ENCODE measurements around the gene LRRIQ4. TPM values are rescaled to one million over a fixed set of nuclear protein-coding genes. Genes with fewer than 3 reads are reported as not detected.

LRRIQ4 gene
- total RNA-seq, 2 experiments from 2014 or later, result not detected

GRCh38 chr3:169879013-169879557 is 66.4 kb downstream of the LRRIQ4 start:
- Histone ChIP-seq H3K4me3 (ENCODE audit: low read length) (no peak overlapping the region), H3K27ac (ENCODE audit: low read depth in 1 of 2, low read length in 2 of 2) (no peak overlapping the region), H3K9me3 (ENCODE audit: control insufficient read depth in 1 of 2, insufficient read depth in 1 of 2, low read length in 2 of 2) (no peaks in the 10 kb centered on the region), H3K27me3 (ENCODE audit: control insufficient read depth in 1 of 2, insufficient read depth in 2 of 2, low read length in 2 of 2) (peaks cover 0 to 4% of the 10 kb centered on the region in 2 experiments), H3K36me3 (ENCODE audit: insufficient read depth, low read length) (no peaks in the 10 kb centered on the region), H3K4me1 (ENCODE audit: insufficient read depth, low read length) (peaks cover 3% of the 10 kb centered on the region)
- H3K4me3 Mint-ChIP-seq, result no peak overlapping the region
- no peaks in the 10 kb centered on the region for H3K27me3 Mint-ChIP-seq
- no peaks in the 10 kb centered on the region for H3K36me3 Mint-ChIP-seq (ENCODE audit: low read depth)
- peaks cover 5% of the 10 kb centered on the region for H3K4me1 Mint-ChIP-seq (ENCODE audit: low read depth)
- H3K27ac Mint-ChIP-seq, result no peak overlapping the region
- POLR2A ChIA-PET, result no interaction called here
- intact Hi-C loops (cut with DNase I, micrococcal nuclease), result no loop called here
- no peak for ATAC-seq (ENCODE audit: poor library complexity)
- H3K9me3 Mint-ChIP-seq, result no peaks in the 10 kb centered on the region
- CTCF ChIA-PET, result no interaction called here
- TF ChIP-seq CTCF (IDR thresholded peaks at IDR 0.05), result no peak
- no peak for DNase-seq

GRCh38 chr3:169879845-169880575 is 67.3 kb downstream of the LRRIQ4 start:
- Histone ChIP-seq H3K27me3 (ENCODE audit: control insufficient read depth in 1 of 2, insufficient read depth in 2 of 2, low read length in 2 of 2) (peaks cover 0 to 4% of the 10 kb centered on the region in 2 experiments), H3K27ac (ENCODE audit: low read depth in 1 of 2, low read length in 2 of 2) (no peak overlapping the region), H3K4me3 (ENCODE audit: low read length) (no peak overlapping the region), H3K9me3 (ENCODE audit: control insufficient read depth in 1 of 2, insufficient read depth in 1 of 2, low read length in 2 of 2) (no peaks in the 10 kb centered on the region), H3K36me3 (ENCODE audit: insufficient read depth, low read length) (no peaks in the 10 kb centered on the region), H3K4me1 (ENCODE audit: insufficient read depth, low read length) (peaks cover 3% of the 10 kb centered on the region)
- H3K4me1 Mint-ChIP-seq (ENCODE audit: low read depth), result peaks cover 5% of the 10 kb centered on the region
- no peaks in the 10 kb centered on the region for H3K27me3 Mint-ChIP-seq
- intact Hi-C loops (cut with DNase I, micrococcal nuclease), result no loop called here
- H3K4me3 Mint-ChIP-seq, result no peak overlapping the region
- DNase-seq (no peak), ATAC-seq (ENCODE audit: poor library complexity) (no peak)
- POLR2A ChIA-PET, result interaction anchor here (1.9 kb wide), 1 partner anchor 9 kb away, joined by 6 read pairs; no protein-coding TSS in a partner anchor
- TF ChIP-seq CTCF (IDR thresholded peaks at IDR 0.05), result no peak
- no peak overlapping the region for H3K27ac Mint-ChIP-seq
- H3K9me3 Mint-ChIP-seq, result no peaks in the 10 kb centered on the region
- CTCF ChIA-PET, result no interaction called here
- no peaks in the 10 kb centered on the region for H3K36me3 Mint-ChIP-seq (ENCODE audit: low read depth)

- Mint-ChIP-seq H3K27ac (no peak overlapping the region), H3K27me3 (no peaks in the 10 kb centered on the region), H3K4me3 (no peak overlapping the region), H3K36me3 (ENCODE audit: low read depth) (no peaks in the 10 kb centered on the region), H3K4me1 (ENCODE audit: low read depth) (peaks cover 5% of the 10 kb centered on the region), H3K9me3 (no peaks in the 10 kb centered on the region)
- peaks cover 0 to 4% of the 10 kb centered on the region in 2 experiments for H3K27me3 ChIP-seq (ENCODE audit: control insufficient read depth in 1 of 2, insufficient read depth in 2 of 2, low read length in 2 of 2)
- H3K9me3 ChIP-seq (ENCODE audit: control insufficient read depth in 1 of 2, insufficient read depth in 1 of 2, low read length in 2 of 2), result no peaks in the 10 kb centered on the region
- H3K4me1 ChIP-seq (ENCODE audit: insufficient read depth, low read length), result peaks cover 3% of the 10 kb centered on the region
- H3K4me3 ChIP-seq (ENCODE audit: low read length), result no peak overlapping the region
- H3K36me3 ChIP-seq (ENCODE audit: insufficient read depth, low read length), result no peaks in the 10 kb centered on the region
- CTCF ChIA-PET, result no interaction called here
- no peak for TF ChIP-seq CTCF (IDR thresholded peaks at IDR 0.05)
- ATAC-seq (ENCODE audit: poor library complexity) (no peak), DNase-seq (no peak)
- no peak overlapping the region for H3K27ac ChIP-seq (ENCODE audit: low read depth in 1 of 2, low read length in 2 of 2)
- POLR2A ChIA-PET, result interaction anchor here (0.6 to 1.9 kb wide), 2 partner anchors 10 to 523 kb away, joined by 3 to 6 read pairs; no protein-coding TSS in a partner anchor
- intact Hi-C loops (cut with DNase I, micrococcal nuclease), result no loop called here
These were observed 68.0 kb downstream of the LRRIQ4 start for GRCh38 chr3:169880576-169881250.

Data from CD4-positive, alpha-beta T cell (primary cell).